GM12801 (cell line): Measurements from ENCODE around the gene SLC39A5.

Experiments used
- TF ChIP-seq, protein P1 (sequence below): IDR thresholded peaks from one replicate; pipeline ENCODE4 v1.5.1; 2011; ENCODE audit warnings: control low read depth; ENCODE audit not compliant: insufficient read length; ENCODE audit errors: extremely low read depth

Gene SLC39A5

GRCh38 chr12:56205445-56205844 lies 24.4 kb upstream of the SLC39A5 start:
- TF ChIP-seq, protein P1, sequence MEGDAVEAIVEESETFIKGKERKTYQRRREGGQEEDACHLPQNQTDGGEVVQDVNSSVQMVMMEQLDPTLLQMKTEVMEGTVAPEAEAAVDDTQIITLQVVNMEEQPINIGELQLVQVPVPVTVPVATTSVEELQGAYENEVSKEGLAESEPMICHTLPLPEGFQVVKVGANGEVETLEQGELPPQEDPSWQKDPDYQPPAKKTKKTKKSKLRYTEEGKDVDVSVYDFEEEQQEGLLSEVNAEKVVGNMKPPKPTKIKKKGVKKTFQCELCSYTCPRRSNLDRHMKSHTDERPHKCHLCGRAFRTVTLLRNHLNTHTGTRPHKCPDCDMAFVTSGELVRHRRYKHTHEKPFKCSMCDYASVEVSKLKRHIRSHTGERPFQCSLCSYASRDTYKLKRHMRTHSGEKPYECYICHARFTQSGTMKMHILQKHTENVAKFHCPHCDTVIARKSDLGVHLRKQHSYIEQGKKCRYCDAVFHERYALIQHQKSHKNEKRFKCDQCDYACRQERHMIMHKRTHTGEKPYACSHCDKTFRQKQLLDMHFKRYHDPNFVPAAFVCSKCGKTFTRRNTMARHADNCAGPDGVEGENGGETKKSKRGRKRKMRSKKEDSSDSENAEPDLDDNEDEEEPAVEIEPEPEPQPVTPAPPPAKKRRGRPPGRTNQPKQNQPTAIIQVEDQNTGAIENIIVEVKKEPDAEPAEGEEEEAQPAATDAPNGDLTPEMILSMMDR, result no peak

DNA sequence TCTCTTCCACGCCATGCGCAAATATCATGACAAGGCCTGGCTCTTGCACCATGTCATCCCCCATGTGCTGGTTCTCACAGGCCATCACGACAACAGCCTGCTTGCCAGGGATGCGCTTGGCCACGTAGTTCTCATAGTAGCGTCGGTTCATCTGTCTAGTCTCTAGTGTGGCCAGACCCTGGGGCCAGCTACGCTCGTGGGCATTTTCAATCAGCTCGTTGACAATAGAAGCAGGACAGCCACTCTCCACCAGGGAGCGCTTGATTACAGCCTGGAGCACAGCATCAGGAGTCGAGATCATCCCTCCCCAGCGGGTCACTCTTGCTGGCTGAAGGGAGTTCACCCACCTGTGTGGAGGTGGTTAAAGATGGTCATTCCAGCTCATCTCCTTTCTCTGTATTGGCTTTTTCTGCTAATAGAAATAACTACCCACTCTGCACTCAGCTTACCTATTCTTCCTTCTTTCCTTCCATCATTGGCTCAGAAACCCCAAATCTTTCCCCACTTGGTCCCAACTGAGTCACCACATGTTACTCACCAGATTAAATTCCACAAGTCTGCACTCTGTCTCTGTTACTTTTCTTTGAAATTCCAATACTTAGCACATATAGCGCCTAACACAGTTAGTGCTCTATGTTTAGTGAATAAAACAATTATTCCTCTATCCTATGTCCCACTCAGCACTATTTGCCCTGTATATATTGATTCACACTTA lies 23.2 kb upstream of the SLC39A5 start:
- TF ChIP-seq, protein P1, result no peak

DNA sequence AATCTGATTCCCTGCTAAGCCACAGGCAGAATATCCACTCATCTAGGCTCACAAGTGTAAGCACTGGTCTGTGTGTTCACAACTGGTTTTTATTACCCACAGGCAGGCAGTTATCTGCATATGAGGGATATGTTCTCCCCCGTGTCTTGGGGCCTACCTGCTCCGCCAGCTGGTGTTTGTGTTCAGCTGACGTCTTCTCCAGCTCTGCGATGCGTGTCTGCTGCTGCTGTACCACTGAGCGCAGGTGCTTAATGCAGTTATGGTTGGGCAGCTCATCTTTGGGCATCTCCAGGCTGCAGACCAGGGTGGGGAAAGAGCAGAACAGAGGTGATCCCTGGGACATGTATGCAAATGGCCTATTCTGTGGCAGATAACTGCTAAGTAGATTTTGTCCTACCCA lies 21.8 kb upstream of the SLC39A5 start:
- TF ChIP-seq, protein P1, result no peak

DNA sequence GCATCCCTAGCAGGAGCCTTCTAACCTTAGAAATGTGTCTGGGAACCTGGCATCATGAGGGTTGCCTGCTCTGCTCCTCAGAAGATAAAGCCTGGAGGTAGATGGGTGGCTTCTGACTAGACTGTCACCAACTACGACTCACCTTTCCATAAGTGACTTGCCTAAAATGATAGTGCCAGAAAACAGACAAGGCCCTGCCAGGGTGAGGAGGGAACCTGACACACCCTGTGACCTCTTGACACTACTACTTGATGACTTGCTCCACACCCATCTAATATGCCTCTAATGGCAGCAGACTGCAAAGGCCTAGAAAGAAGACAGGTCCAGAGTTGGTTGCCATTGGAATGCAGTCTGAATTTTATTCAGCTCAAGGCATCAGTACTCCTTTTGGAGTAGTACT lies 17.5 kb upstream of the SLC39A5 start:
- TF ChIP-seq, protein P1, result no peak

- TF ChIP-seq, protein P1, result no peak
Measured at GRCh38 chr12:56213878-56214277, 16.0 kb upstream of the SLC39A5 start.

DNA sequence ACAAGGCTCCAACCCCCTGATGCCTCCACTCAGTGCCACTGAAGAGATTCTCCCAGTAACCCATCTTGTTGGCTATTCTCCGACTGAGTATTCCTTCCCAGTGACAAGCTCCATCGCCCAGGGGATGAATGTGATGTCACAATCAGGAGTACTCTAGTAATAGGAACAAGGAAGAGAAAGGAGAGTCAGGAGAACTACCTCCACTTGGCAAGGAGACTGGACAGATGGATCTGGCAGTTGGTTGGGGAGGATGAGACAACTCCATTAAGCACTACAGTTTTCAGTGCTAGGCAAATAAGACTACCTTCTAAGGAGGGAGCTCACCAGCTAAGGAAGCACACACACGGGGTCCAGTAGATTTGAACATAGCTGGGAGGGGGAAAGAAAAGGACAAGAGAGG lies 13.4 kb upstream of the SLC39A5 start:
- TF ChIP-seq, protein P1, result no peak

DNA sequence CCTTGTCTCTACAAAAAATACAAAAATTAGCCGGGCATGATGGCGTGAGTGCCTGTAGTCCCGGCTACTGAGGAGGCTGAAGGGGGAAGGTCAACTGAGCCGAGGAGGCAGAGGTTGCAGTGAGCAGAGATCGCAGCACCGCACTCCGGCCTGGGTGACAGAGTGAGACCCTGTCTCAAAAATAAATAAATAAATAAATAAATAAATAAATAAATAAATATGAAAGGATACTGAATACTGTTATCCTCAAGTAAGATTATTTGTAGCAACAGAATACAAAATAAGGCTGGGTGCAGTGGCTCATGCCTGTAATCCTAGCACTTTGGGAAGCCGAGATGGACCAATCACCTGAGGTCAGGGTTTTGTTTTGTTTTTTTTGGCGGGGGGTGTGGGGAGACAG lies 10.0 kb upstream of the SLC39A5 start:
- TF ChIP-seq, protein P1, result no peak
